Activated CD4-positive, alpha-beta memory T cell treated with anti-CD3 and anti-CD28 coated beads for 36 hours (primary cell): ENCODE results near the gene TUBGCP2. TPM values are rescaled to one million over a fixed set of nuclear protein-coding genes. Genes with fewer than 3 reads are reported as not detected.

Experiments
- CTCF ChIA-PET: fragments of 350-600 bp; sonication (Branson Sonifier 250); formaldehyde crosslinking; loops from one replicate; lab custom pipeline; 2021; ENCODE audit warnings: antibody characterized with exemption, inconsistent platforms; lab: Charles Lee
- POLR2A ChIA-PET: fragments of 350-600 bp; sonication (Branson Sonifier 250); formaldehyde crosslinking; loops from one replicate; lab custom pipeline; 2021; ENCODE audit warnings: antibody characterized with exemption; lab: Charles Lee
- DNase-seq: peaks from one replicate; pipeline ENCODE4 v3.0.0-alpha.2; 2020
- H3K27ac Mint-ChIP-seq: one replicate; pipeline ENCODE4 v1.8.0; 2021; ENCODE audit warnings: mixed read lengths
- H3K27me3 Mint-ChIP-seq: one replicate; pipeline ENCODE4 v1.8.0; 2021; ENCODE audit warnings: mixed read lengths
- H3K36me3 Mint-ChIP-seq: one replicate; pipeline ENCODE4 v1.8.0; 2021; ENCODE audit warnings: mixed read lengths
- H3K4me1 Mint-ChIP-seq: one replicate; pipeline ENCODE4 v1.8.0; 2021; ENCODE audit warnings: low read depth, mixed read lengths
- H3K4me3 Mint-ChIP-seq: one replicate; pipeline ENCODE4 v1.8.0; 2021; ENCODE audit warnings: mild to moderate bottlenecking, mixed read lengths
- H3K9me3 Mint-ChIP-seq: one replicate; pipeline ENCODE4 v1.8.0; 2021; ENCODE audit warnings: mixed read lengths
- intact Hi-C: fragments of 100-400 bp; cut with micrococcal nuclease; formaldehyde crosslinking; loops from one replicate; pipeline ENCODE4 v1.15.1; 2023
- total RNA-seq, 2 experiments: library from RNA; stranded (reverse); gene quantifications; one replicate each; pipeline ENCODE4 v1.2.3, GENCODE V29; 2021

The TUBGCP2 gene
- total RNA-seq, 2 experiments from 2014 or later: 54.5 to 59.1 TPM

DNA sequence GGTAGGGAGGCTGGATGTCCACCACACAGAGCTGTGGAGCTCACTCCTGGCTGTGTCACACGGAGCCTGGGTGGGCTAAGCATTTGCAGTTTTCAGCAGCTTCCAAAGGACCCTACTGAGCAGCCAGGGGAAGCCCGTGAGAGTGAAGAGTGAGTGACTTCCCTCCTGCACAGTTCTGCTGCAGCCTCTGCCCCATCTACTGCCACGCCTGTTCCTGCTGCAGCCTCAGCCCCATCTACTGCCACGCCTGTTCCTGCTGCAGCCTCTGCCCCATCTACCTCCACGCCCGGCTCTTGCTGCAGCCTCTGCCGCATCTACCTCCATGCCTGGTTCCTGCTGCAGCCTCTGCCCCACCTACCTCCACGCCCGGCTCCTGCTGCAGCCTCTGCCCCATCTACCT, 44.2 kb downstream of the TUBGCP2 start:
- ChIA-PET CTCF (interaction anchor here (0.9 to 2.8 kb wide), 3 partner anchors 10 to 121 kb away, joined by 3 to 15 read pairs (median 10); no protein-coding TSS in a partner anchor), POLR2A (interaction anchor here (1.2 to 2.4 kb wide), 3 partner anchors 11 to 43 kb away, joined by 4 to 11 read pairs (median 6); partner anchors contain the start of gene ADAM8)
- Mint-ChIP-seq H3K4me3 (no peak overlapping the region), H3K36me3 (peaks cover 14% of the 10 kb centered on the region), H3K27me3 (no peaks in the 10 kb centered on the region), H3K4me1 (peaks cover 54% of the 10 kb centered on the region), H3K9me3 (no peaks in the 10 kb centered on the region), H3K27ac (no peak overlapping the region)
- intact Hi-C loops: loop anchor here (5.0 kb wide), 2 partner anchors 108 to 128 kb away; partner anchors contain the start of genes ECHS1 and MTG1
- peak; percentile 48 for DNase-seq

- no peaks in the 10 kb centered on the region for H3K9me3 Mint-ChIP-seq
- DNase-seq: no peak
- peaks cover 61% of the 10 kb centered on the region for H3K4me1 Mint-ChIP-seq
- ChIA-PET CTCF (interaction anchor here (0.9 to 2.8 kb wide), 3 partner anchors 11 to 120 kb away, joined by 3 to 15 read pairs (median 10); no protein-coding TSS in a partner anchor), POLR2A (interaction anchor here (1.2 to 2.4 kb wide), 5 partner anchors 8 to 44 kb away, joined by 4 to 11 read pairs (median 6); partner anchors contain the start of gene ADAM8)
- intact Hi-C loops: loop anchor here (5.0 kb wide), 2 partner anchors 109 to 129 kb away; partner anchors contain the start of genes ECHS1 and MTG1
- H3K27me3 Mint-ChIP-seq: peaks cover 2% of the 10 kb centered on the region
- H3K36me3 Mint-ChIP-seq: peaks cover 17% of the 10 kb centered on the region
- H3K4me3 Mint-ChIP-seq: no peak overlapping the region
- H3K27ac Mint-ChIP-seq: no peak overlapping the region
Observed at GRCh38 chr10:133263674-133264073, 45.0 kb downstream of the TUBGCP2 start.

DNA sequence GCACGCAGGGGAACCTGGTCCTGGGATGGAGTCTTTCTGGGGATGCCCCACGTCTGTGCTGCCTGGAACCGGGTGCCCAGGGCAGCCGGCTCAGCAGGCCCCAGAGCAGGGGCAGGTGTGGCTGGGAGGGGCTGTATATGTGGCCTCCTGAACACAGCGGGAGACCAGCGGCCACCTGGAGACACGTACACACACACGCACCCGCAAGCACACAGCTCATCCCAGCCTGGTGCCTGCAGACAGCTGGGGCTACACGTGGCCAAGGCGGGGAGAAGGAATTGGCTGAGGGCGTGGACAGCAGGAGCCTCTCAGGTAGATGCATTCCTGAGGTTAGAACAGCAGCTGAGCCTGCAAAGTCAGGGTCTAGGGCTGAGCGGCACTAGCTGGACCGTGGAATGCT, 46.0 kb downstream of the TUBGCP2 start:
- Mint-ChIP-seq H3K27ac (no peak overlapping the region), H3K36me3 (peaks cover 17% of the 10 kb centered on the region), H3K9me3 (no peaks in the 10 kb centered on the region), H3K27me3 (peaks cover 2% of the 10 kb centered on the region), H3K4me3 (no peak overlapping the region), H3K4me1 (peaks cover 69% of the 10 kb centered on the region)
- intact Hi-C loops: loop anchor here (5.0 kb wide), 2 partner anchors 110 to 130 kb away; partner anchors contain the start of genes ECHS1 and MTG1
- POLR2A ChIA-PET: interaction anchor here (2.1 to 3.4 kb wide), 4 partner anchors 9 to 45 kb away, joined by 4 to 30 read pairs (median 6); partner anchors contain the start of gene ADAM8
- CTCF ChIA-PET: interaction anchor here (1.1 to 2.8 kb wide), 3 partner anchors 12 to 67 kb away, joined by 3 to 15 read pairs (median 10); no protein-coding TSS in a partner anchor
- no peak for DNase-seq

DNA sequence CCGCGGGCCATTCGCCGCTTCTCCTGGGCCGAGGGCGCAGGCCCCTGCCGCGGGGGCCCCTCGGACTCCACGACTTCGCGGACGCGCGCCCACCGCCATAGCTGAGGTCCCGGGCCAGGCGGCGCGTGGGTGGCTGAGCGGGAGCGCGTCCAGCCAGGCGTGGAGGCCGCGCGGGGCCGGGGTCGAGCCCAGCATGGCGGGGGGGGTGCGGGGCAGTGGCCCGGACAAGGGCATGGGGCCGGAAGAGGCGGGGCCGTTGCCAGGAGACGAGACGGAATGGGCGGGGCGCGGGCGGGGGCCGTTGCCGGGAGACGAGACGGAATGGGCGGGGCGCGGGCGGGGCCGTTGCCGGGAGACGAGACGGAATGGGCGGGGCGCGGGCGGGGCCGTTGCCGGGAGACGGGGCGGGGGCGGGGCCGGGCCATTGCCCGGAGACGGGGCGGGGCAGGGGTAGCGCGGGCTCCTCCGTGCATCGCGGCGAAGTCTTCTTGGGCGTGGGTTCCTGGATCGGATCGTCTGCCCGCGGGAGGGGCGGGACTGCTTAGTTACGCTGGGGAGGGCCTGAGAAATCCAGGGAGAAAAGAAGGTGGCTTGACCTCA, 46.8 kb downstream of the TUBGCP2 start:
- Mint-ChIP-seq H3K4me3 (peak overlapping the region; percentile 79), H3K4me1 (peaks cover 76% of the 10 kb centered on the region), H3K36me3 (peaks cover 17% of the 10 kb centered on the region), H3K27me3 (peaks cover 2% of the 10 kb centered on the region), H3K9me3 (no peaks in the 10 kb centered on the region), H3K27ac (peak overlapping the region; percentile 90)
- intact Hi-C loops: loop anchor here (1.0 to 5.0 kb wide), 3 partner anchors 47 to 130 kb away; partner anchors contain the start of genes ECHS1 and MTG1
- peak; percentile 92 for DNase-seq
- ChIA-PET CTCF (interaction anchor here (0.6 to 2.8 kb wide), 5 partner anchors 13 to 46 kb away, joined by 3 to 15 read pairs (median 8); no protein-coding TSS in a partner anchor), POLR2A (interaction anchor here (2.1 to 3.4 kb wide), 2 partner anchors 14 to 36 kb away, joined by 4 to 30 read pairs; partner anchors contain the start of gene ADAM8)

DNA sequence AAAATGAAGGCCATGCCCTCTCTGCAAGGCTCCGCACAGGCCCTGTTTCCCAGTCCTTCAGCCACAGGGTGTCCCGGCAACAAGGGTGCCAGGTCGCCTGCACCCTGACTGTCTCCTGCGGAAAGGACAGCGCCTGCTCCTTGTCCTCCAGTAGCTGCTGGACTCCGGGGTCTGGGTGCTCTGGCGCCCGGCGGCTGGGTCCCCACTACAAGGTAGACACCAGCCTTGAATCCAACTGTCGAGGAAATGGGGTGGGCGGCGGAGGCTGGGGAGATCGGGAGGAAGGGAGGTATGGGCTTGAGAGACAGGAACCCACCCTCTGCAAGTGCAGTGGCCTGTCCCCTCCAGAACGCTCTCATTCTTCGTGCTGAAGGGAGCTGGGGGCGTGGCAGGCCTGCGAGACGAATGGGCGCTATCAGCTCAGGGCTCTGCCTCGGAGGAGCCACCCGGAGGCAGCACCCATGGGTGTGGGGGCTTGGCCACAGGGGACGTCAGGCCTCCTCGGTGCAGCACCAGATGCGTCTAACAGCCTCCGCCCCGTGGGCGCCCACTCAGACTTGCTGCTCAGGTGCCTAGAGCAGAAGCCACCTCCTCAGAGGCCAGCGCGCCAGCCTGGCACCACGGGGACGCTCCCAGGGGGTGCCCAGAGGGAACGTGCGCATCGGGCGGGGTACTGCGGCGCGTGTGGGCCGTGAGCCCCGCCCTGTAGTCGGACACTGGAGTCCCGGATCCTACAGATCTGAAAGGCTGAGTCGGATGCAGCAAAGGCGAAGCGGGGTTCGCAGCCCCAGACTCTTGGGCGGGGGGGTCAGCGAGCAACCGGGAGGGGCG, 47.6 kb downstream of the TUBGCP2 start:
- Mint-ChIP-seq H3K36me3 (peaks cover 16% of the 10 kb centered on the region), H3K4me1 (peaks cover 76% of the 10 kb centered on the region), H3K4me3 (peak overlapping the region; percentile 79), H3K27me3 (peaks cover 2% of the 10 kb centered on the region), H3K9me3 (no peaks in the 10 kb centered on the region), H3K27ac (peak overlapping the region; percentile 90)
- CTCF ChIA-PET: interaction anchor here (0.6 to 1.1 kb wide), 3 partner anchors 15 to 46 kb away, joined by 3 to 8 read pairs (median 4); no protein-coding TSS in a partner anchor
- POLR2A ChIA-PET: interaction anchor here (3.4 kb wide), 1 partner anchor 14 kb away, joined by 30 read pairs; the partner anchor contains the start of gene ADAM8
- DNase-seq: peak; percentile 84
- intact Hi-C loops: loop anchor here (1.0 to 5.0 kb wide), 3 partner anchors 48 to 131 kb away; partner anchors contain the start of genes ECHS1 and MTG1

DNA sequence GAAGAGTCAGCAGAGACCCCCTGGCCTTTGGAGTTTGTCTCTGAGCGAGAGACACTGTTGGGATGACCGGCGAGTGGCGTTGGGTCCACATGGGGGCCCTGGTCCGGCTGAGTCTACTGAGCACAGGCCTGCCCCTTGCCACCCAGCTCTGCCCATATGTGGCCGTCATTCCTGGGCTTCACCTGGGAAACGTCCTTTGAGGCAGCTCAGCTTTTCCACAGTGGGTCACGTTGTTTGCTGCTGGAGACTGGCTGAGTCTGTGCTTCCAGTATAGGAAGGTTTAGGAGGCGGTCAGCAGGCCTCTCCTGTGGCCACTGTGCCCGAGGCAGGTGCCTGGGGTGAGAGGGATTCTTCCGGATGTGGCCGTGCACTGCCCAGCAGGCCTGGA, 49.1 kb downstream of the TUBGCP2 start:
- intact Hi-C loops: loop anchor here (1.0 to 5.0 kb wide), 2 partner anchors 16 to 297 kb away; no protein-coding TSS in a partner anchor
- peaks cover 10% of the 10 kb centered on the region for H3K36me3 Mint-ChIP-seq

DNA sequence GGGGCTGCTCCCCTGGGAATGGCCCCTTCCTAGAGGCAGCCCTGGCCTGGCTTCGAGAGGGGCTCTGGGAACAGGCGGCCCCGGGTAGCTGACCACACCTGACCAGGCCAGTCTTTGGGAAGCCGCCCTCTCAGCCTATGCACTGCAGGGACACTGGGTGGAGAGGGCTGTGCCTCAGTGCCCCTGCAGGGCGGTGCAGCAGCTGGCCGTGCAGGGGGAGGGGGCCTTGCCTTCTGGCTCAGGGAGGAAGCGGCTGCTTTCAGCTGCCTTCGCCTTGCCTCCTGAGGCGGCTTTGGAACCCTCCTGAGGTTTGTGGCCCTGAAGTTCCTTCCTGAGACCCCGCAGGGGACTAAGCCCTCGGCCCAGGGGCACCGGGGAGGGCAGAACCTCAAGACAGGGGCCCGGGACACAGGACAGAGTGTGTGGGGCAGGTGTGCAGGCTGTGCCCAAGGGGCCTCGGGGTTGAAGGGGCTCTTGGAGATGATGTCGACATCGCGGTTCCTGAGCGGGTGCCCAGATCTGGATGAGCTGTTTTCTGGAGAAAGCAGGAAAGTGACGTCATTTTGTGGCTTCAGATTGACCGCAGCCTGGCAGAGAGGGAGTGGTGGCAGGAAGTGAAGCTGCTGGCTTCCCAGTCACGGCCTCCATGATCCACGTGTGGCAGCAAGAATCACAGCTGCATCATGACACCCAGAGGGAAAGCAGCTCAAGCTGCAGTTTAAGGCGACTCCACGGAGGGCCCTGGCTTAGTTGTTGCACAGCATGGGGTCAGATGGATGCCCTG, 49.7 kb downstream of the TUBGCP2 start:
- Mint-ChIP-seq H3K27ac (peak overlapping the region; percentile 89), H3K4me3 (peak overlapping the region; percentile 65), H3K36me3 (peaks cover 5% of the 10 kb centered on the region), H3K9me3 (no peaks in the 10 kb centered on the region), H3K27me3 (peaks cover 2% of the 10 kb centered on the region), H3K4me1 (peaks cover 59% of the 10 kb centered on the region)
- CTCF ChIA-PET: interaction anchor here (1.2 to 3.5 kb wide), 5 partner anchors 16 to 116 kb away, joined by 5 to 28 read pairs (median 11); partner anchors contain the start of gene ADAM8
- peak; percentile 98 for DNase-seq
- POLR2A ChIA-PET: interaction anchor here (0.7 to 3.0 kb wide), 5 partner anchors 12 to 131 kb away, joined by 3 to 61 read pairs (median 4); partner anchors contain the start of gene ADAM8
- intact Hi-C loops: loop anchor here (1.0 to 5.0 kb wide), 2 partner anchors 16 to 297 kb away; no protein-coding TSS in a partner anchor

More for the DNA sequence above, 49.1 kb downstream of the TUBGCP2 start:
- DNase-seq: no peak
- POLR2A ChIA-PET: interaction anchor here (0.7 to 3.0 kb wide), 5 partner anchors 12 to 131 kb away, joined by 3 to 61 read pairs (median 4); partner anchors contain the start of gene ADAM8
- Mint-ChIP-seq H3K4me1 (peaks cover 64% of the 10 kb centered on the region), H3K27ac (peak overlapping the region; percentile 89), H3K27me3 (peaks cover 2% of the 10 kb centered on the region), H3K9me3 (no peaks in the 10 kb centered on the region), H3K4me3 (peak overlapping the region; percentile 65)
- CTCF ChIA-PET: interaction anchor here (1.2 to 3.5 kb wide), 5 partner anchors 16 to 116 kb away, joined by 5 to 28 read pairs (median 11); partner anchors contain the start of gene ADAM8

DNA sequence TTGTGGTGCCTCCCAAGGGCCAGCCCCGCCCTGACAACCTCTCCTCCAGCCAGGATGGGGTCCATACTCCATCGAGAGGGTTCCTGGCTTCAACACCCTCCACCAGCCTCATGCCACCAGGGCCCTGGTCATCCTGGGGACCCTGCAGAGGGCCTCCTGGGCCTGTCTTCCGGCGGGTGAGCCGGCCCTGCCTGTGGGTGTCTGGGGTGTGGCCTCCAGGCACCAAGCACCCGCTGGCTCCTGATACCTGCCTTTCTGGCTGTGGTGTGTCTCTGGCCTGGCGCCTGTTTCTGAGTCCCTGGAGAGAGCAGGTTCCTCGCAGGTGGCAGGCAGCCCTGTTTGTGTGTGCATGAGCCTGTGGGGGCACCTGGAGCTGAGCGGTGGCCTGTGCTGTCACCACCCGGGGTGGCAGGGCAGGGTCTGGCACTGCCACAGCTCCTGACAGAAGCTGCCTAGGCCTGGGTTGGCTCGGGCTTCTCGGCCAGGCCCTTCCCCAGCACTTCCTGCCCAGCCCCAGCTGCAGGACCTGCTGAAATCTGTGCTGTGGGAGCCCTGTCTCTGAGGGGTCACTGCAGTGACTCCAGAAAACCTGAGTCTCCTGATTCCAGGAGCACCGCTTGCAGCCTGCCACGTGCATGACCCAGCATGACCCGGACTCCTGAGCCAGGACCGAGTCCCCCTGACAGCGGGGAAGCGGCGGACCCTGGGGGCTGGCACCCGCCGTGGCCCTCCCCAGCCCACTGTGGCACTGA, 50.4 kb downstream of the TUBGCP2 start:
- H3K27ac Mint-ChIP-seq: peak overlapping the region; percentile 82

DNA sequence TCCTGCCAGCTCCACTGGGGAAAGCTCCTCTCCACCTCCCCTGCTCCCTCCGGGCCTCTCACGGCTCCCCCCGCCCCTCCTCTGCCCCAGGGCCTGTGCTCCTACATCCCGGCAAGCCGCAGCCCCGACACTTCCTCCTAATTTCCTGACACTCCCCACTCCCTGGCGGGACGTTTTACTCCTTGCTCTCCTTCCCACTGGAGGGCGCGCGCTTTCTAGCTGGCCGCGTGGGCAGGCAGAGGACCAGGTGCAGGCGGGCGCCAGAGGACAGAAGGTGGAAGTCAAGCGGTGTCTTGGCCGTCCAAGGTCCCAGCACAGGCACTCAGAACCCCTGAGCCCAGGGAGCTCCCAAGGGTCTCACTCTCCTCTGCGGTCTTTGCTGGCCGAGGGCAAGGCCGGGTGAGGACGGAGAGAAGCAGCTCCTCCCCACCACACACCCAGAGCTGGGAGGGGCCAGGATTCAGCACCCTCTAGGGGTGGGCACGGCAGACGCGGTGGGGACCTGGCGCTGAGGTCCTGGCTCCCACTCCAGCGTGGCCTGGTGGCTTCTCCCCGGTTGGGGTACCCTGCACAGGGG, 51.1 kb downstream of the TUBGCP2 start:
- Mint-ChIP-seq H3K36me3 (peaks cover 4% of the 10 kb centered on the region), H3K27me3 (peaks cover 2% of the 10 kb centered on the region), H3K4me3 (peak overlapping the region; percentile 48), H3K27ac (peak overlapping the region; percentile 47), H3K4me1 (peaks cover 45% of the 10 kb centered on the region), H3K9me3 (no peaks in the 10 kb centered on the region)
- ChIA-PET POLR2A (interaction anchor here (3.0 kb wide), 1 partner anchor 19 kb away, joined by 61 read pairs; the partner anchor contains the start of gene ADAM8), CTCF (interaction anchor here (0.9 to 3.5 kb wide), 6 partner anchors 10 to 114 kb away, joined by 3 to 28 read pairs (median 6); partner anchors contain the start of gene ADAM8)
- peak; percentile 38 for DNase-seq
- intact Hi-C loops: loop anchor here (5.0 kb wide), 1 partner anchor 295 kb away; no protein-coding TSS in a partner anchor

More for the DNA sequence above, 50.4 kb downstream of the TUBGCP2 start:
- H3K4me3 Mint-ChIP-seq: peak overlapping the region; percentile 35
- POLR2A ChIA-PET: interaction anchor here (1.6 to 3.0 kb wide), 2 partner anchors 18 to 100 kb away, joined by 4 to 61 read pairs; partner anchors contain the start of gene ADAM8
- peaks cover 52% of the 10 kb centered on the region for H3K4me1 Mint-ChIP-seq
- CTCF ChIA-PET: interaction anchor here (0.9 to 3.5 kb wide), 9 partner anchors 9 to 115 kb away, joined by 3 to 28 read pairs (median 7); partner anchors contain the start of gene ADAM8
- H3K27me3 Mint-ChIP-seq: peaks cover 2% of the 10 kb centered on the region
- peak; percentile 72 for DNase-seq
- H3K36me3 Mint-ChIP-seq: peaks cover 5% of the 10 kb centered on the region
- intact Hi-C loops: loop anchor here (5.0 kb wide), 1 partner anchor 296 kb away; no protein-coding TSS in a partner anchor
- no peaks in the 10 kb centered on the region for H3K9me3 Mint-ChIP-seq
